ENCODE measurements around the gene KIF6.

GRCh38 chr6:39415482-39415881 is 309.7 kb downstream of the KIF6 start:
- TF ChIP-seq CTCF (IDR thresholded peaks at IDR 0.05) = no peak
- TF ChIP-seq POLR2A (IDR thresholded peaks at IDR 0.05) = no peak
- TF ChIP-seq POLR2AphosphoS5 (IDR thresholded peaks at IDR 0.05) = no peak
- no peak for TF ChIP-seq EP300 (IDR thresholded peaks at IDR 0.05)

All from gastroesophageal sphincter (tissue), 3 donors.